Measurements from ENCODE around the gene ZDHHC6. TPM values are rescaled to one million over a fixed set of nuclear protein-coding genes. Genes with fewer than 3 reads are reported as not detected.

Gene ZDHHC6
- total RNA-seq, 1 experiment from 2014 or later, result 35.2 TPM

- TF ChIP-seq CTCF (conservative IDR thresholded peaks at IDR 0.05), result no peak
- Histone ChIP-seq H3K23ac (ENCODE audit: insufficient read length, low read depth, low read length) (no peak overlapping the region), H2AFZ (ENCODE audit: low read length) (no peak overlapping the region), H2AK5ac (ENCODE audit: insufficient read length, low read length) (no peak overlapping the region), H4K91ac (ENCODE audit: insufficient read length, low read depth, low read length) (no peak overlapping the region), H3K18ac (ENCODE audit: insufficient read length, low read depth, low read length) (no peak overlapping the region), H3K4me1 (ENCODE audit: insufficient read depth, low read length) (no peaks in the 10 kb centered on the region), H2BK120ac (ENCODE audit: low read depth, low read length, poor library complexity, severe bottlenecking) (no peak overlapping the region), H2BK5ac (ENCODE audit: insufficient read length, low read length) (no peak overlapping the region), H3K27me3 (ENCODE audit: insufficient read depth, low read length) (no peaks in the 10 kb centered on the region), H4K20me1 (ENCODE audit: control insufficient read depth, insufficient read depth, insufficient read length) (no peaks in the 10 kb centered on the region), H3K14ac (ENCODE audit: insufficient read depth, low read length) (no peak overlapping the region), H2BK15ac (ENCODE audit: low read depth, low read length) (no peak overlapping the region), H2BK12ac (ENCODE audit: insufficient read length, low read depth, low read length) (no peak overlapping the region), H3K4me2 (ENCODE audit: insufficient read depth, insufficient read length, low read length) (no peak overlapping the region), H2BK20ac (ENCODE audit: low read depth, low read length, poor library complexity, severe bottlenecking) (no peak overlapping the region), H3K9ac (ENCODE audit: extremely low read depth, insufficient read length, low read length) (no peak overlapping the region), H3K56ac (ENCODE audit: insufficient read length, low read depth, low read length) (no peak overlapping the region), H3K9me3 (ENCODE audit: control insufficient read depth, low read depth, low read length) (no peaks in the 10 kb centered on the region), H4K5ac (ENCODE audit: insufficient read length, low read depth, low read length) (no peak overlapping the region), H3K79me1 (ENCODE audit: insufficient read depth, low read depth, low read length, poor library complexity, severe bottlenecking) (no peaks in the 10 kb centered on the region), H3T11ph (ENCODE audit: low read length) (no peak overlapping the region), H3K79me2 (ENCODE audit: insufficient read depth, low read length) (no peaks in the 10 kb centered on the region), H3K27ac (ENCODE audit: insufficient read length, low read depth, low read length) (no peak overlapping the region), H3K23me2 (ENCODE audit: insufficient read length, low read depth, low read length, poor library complexity, severe bottlenecking) (no peaks in the 10 kb centered on the region), H3K4ac (ENCODE audit: low read depth, low read length) (no peak overlapping the region), H4K8ac (replicated peaks; ENCODE audit: insufficient read length, low read depth, low read length) (no peak overlapping the region)
- Mint-ChIP-seq H3K4me1 (no peaks in the 10 kb centered on the region), H3K27ac (no peak overlapping the region), H3K27me3 (ENCODE audit: low read depth) (no peaks in the 10 kb centered on the region), H3K9me3 (no peaks in the 10 kb centered on the region), H3K4me3 (no peak overlapping the region), H3K36me3 (ENCODE audit: insufficient read depth in 1 of 3, low read depth in 3 of 3) (peaks cover 2 to 48% (median 40%) of the 10 kb centered on the region in 3 experiments; a peak in 5 of 7 replicates)
- WGBS (ENCODE audit: extremely low coverage, insufficient read length, low lambda C conversion rate), result no CpG with 5 or more reads among the region's 4 CpGs
- no peak for DNase-seq
Measured at GRCh38 chr10:112438356-112438755, 8.4 kb downstream of the ZDHHC6 start.

All from H9 (cell line).